ENCODE data around the gene DGLUCY.
"Not testable (repeated sequence)": the region's sequence is repeated elsewhere in the genome, so short reads cannot be mapped to it uniquely, and the experiment has no call there.

Gene DGLUCY

GRCh38 chr14:91113829-91114078, at the start of gene DGLUCY:
Gene DGLUCY (plus strand): TSS chr14:91114073. CDS start chr14:91160295, 46,222 bp downstream.
- DNase-seq, result peak in 1 of 4 experiments; percentile 48

GRCh38 chr14:91065266-91065665, 48.6 kb upstream of the DGLUCY start:
- no peak for DNase-seq

- DNase-seq, result no peak
These were observed 46.7 kb upstream of the DGLUCY start for GRCh38 chr14:91067186-91067585.

- no peak for DNase-seq
These were observed 45.2 kb upstream of the DGLUCY start for GRCh38 chr14:91068642-91069041.

- DNase-seq, result no peak
These were observed 43.3 kb upstream of the DGLUCY start for GRCh38 chr14:91070572-91070971.

- DNase-seq, result no peak
These were observed 38.3 kb upstream of the DGLUCY start for GRCh38 chr14:91075553-91075952.

- no peak for DNase-seq
These were observed 35.7 kb upstream of the DGLUCY start for GRCh38 chr14:91078095-91078737.

GRCh38 chr14:91080071-91080470, 33.8 kb upstream of the DGLUCY start:
- DNase-seq, result no peak

- DNase-seq, result no peak
These were observed 31.6 kb upstream of the DGLUCY start for GRCh38 chr14:91082282-91082681.

- DNase-seq, result no peak
These were observed 29.4 kb upstream of the DGLUCY start for GRCh38 chr14:91084516-91084915.

- not testable (repeated sequence) for DNase-seq
These were observed 26.4 kb upstream of the DGLUCY start for GRCh38 chr14:91087470-91087869.

GRCh38 chr14:91088585-91089235, 25.2 kb upstream of the DGLUCY start:
- no peak for DNase-seq

GRCh38 chr14:91089958-91090535, 23.8 kb upstream of the DGLUCY start:
- DNase-seq, result no peak

GRCh38 chr14:91090743-91091142, 23.1 kb upstream of the DGLUCY start:
- no peak for DNase-seq

GRCh38 chr14:91092073-91092472, 21.8 kb upstream of the DGLUCY start:
- DNase-seq, result no peak

- DNase-seq, result not testable (repeated sequence)
These were observed 20.0 kb upstream of the DGLUCY start for GRCh38 chr14:91093743-91094472.

- DNase-seq, result no peak
These were observed 19.1 kb upstream of the DGLUCY start for GRCh38 chr14:91094772-91095171.

- no peak for DNase-seq
These were observed 18.7 kb upstream of the DGLUCY start for GRCh38 chr14:91095178-91095577.

GRCh38 chr14:91097657-91098056, 16.2 kb upstream of the DGLUCY start:
- DNase-seq, result not testable (repeated sequence)

GRCh38 chr14:91098591-91098990, 15.3 kb upstream of the DGLUCY start:
- DNase-seq, result no peak

- DNase-seq, result no peak
These were observed 13.8 kb upstream of the DGLUCY start for GRCh38 chr14:91100102-91100501.

GRCh38 chr14:91103116-91103515, 10.8 kb upstream of the DGLUCY start:
- no peak for DNase-seq

- peak in 1 of 4 experiments; percentile 24 for DNase-seq
These were observed 4.8 kb upstream of the DGLUCY start for GRCh38 chr14:91108941-91109611.

All from activated CD4-positive, CD25-positive, alpha-beta regulatory T cell (primary cell).